ENCODE measurements around the gene UNC5CL.

DNA sequence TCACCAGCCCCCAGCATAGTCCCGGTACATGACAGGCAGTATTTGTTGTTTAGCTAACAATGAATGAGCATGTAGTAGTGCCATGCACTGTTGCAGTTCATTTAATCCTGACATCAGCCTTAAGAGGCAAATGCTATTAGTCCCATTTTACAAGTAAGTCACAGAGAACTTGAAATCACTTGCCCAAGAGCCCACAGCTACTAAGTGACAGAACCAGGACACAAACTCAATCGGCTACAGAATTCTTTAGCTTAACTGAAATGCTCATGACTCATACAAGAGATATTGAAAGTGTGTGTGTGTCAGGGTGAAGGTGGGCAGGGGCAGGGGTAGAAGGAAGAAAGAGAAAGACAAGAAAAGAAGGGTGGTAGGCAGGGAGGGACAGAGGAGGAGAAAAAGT, 52.7 kb downstream of the UNC5CL start:
- no peak for TF ChIP-seq EZH2phosphoT487 (IDR thresholded peaks at IDR 0.05; ENCODE audit: insufficient read depth, low read depth)
- no peak for TF ChIP-seq EZH2 (IDR thresholded peaks at IDR 0.05; ENCODE audit: insufficient read depth, poor library complexity, severe bottlenecking)
